Uterus (tissue), 2 donors: Measurements from ENCODE around the gene GNAT2.

Experiments
- CTCF ChIP-seq, 4 experiments: fragments of 200-600 bp in 2 of 4; fragments of 450-650 bp in 2 of 4; sonication (generic) in 2 of 4; IDR thresholded peaks; one replicate each; pipeline ENCODE4 v1.5.1; 2016 to 2019; ENCODE audit warnings: antibody characterized with exemption in 4 of 4, mild to moderate bottlenecking in 2 of 4, moderate library complexity in 1 of 4
- POLR2A ChIP-seq, 2 donors: fragments of 450-650 bp; IDR thresholded peaks; one replicate each; pipeline ENCODE4 v1.6.1; 2016; ENCODE audit warnings: antibody characterized with exemption in 2 of 2, mild to moderate bottlenecking in 1 of 2, moderate library complexity in 1 of 2

GRCh38 chr1:109655615-109656519, 36.5 kb upstream of the GNAT2 start, which contains the start of gene GSTM4:
- TF ChIP-seq CTCF (IDR thresholded peaks at IDR 0.05) (peak; percentile 13 to 35 (median 20)), POLR2A (IDR thresholded peaks at IDR 0.05) (peak in 1 of 2 donors; percentile 43)
